ENCODE data around the gene MIF4GD.

GRCh38 chr17:75266316-75267152 is 4.5 kb downstream of the MIF4GD start:
- TF ChIP-seq POLR2AphosphoS5 (IDR thresholded peaks at IDR 0.05) (no peak), CTCF (IDR thresholded peaks at IDR 0.05) (no peak)

All from prostate gland (tissue), 2 donors.